ENCODE measurements around the gene USP49. TPM values are rescaled to one million over a fixed set of nuclear protein-coding genes. Genes with fewer than 3 reads are reported as not detected.

Gene USP49
- total RNA-seq, 1 experiment from 2014 or later: 6.9 TPM

DNA sequence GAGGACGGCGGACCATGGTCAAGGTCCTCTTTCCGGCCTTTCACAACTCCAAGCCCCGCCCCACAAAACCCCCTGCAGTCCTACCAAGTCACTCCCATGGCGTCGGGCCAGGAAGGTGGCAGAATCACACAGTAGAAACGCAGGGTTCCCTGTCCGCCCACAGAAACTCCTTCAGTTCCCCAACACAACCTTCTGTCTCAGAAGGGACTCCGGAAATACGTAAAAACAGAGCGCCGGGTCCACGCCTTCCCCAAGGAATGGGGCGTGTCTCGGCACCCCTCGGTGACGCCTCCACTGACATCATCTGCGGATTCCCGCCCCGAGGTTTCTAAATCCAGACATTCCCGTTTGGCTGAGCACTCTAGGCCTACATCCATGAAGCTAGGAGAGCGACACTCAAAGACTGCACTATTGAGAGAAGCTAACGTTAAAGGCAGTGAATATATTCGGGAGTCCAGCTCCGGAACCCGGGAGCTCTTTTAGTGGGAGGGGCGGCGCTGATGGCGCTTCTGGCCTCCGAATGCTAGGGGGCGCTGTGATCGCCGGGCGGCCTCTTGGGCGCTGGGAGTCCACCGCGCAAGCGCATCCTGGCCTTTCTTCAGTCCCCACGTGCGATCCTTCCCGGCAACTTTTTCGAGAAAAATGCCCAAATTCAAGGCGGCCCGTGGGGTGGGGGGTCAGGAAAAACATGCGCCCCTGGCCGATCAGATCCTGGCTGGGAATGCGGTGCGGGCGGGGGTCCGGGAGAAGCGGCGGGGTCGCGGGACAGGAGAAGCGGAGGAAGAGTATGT, 25.9 kb upstream of the USP49 start, which contains the start of the genes BYSL and MED20 (continued):
- TF ChIP-seq, protein P1, sequence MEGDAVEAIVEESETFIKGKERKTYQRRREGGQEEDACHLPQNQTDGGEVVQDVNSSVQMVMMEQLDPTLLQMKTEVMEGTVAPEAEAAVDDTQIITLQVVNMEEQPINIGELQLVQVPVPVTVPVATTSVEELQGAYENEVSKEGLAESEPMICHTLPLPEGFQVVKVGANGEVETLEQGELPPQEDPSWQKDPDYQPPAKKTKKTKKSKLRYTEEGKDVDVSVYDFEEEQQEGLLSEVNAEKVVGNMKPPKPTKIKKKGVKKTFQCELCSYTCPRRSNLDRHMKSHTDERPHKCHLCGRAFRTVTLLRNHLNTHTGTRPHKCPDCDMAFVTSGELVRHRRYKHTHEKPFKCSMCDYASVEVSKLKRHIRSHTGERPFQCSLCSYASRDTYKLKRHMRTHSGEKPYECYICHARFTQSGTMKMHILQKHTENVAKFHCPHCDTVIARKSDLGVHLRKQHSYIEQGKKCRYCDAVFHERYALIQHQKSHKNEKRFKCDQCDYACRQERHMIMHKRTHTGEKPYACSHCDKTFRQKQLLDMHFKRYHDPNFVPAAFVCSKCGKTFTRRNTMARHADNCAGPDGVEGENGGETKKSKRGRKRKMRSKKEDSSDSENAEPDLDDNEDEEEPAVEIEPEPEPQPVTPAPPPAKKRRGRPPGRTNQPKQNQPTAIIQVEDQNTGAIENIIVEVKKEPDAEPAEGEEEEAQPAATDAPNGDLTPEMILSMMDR (IDR thresholded peaks at IDR 0.05 in 2 of 3, conservative IDR thresholded peaks at IDR 0.05 in 1 of 3; ENCODE audit: borderline replicate concordance in 1 of 3, insufficient read depth in 1 of 3, low read depth in 2 of 3, low read length in 2 of 3): peak; percentile 71 to 94 (median 89)
- TF ChIP-seq JUND (IDR thresholded peaks at IDR 0.05): no peak
- TF ChIP-seq ZFX (IDR thresholded peaks at IDR 0.05): peak; percentile 69; the same call in 1 of the 2 replicates
- TF ChIP-seq TCF7L2 (IDR thresholded peaks at IDR 0.05; ENCODE audit: borderline replicate concordance, extremely low read depth, insufficient read depth, insufficient read length): no peak
- TF ChIP-seq, protein P2, sequence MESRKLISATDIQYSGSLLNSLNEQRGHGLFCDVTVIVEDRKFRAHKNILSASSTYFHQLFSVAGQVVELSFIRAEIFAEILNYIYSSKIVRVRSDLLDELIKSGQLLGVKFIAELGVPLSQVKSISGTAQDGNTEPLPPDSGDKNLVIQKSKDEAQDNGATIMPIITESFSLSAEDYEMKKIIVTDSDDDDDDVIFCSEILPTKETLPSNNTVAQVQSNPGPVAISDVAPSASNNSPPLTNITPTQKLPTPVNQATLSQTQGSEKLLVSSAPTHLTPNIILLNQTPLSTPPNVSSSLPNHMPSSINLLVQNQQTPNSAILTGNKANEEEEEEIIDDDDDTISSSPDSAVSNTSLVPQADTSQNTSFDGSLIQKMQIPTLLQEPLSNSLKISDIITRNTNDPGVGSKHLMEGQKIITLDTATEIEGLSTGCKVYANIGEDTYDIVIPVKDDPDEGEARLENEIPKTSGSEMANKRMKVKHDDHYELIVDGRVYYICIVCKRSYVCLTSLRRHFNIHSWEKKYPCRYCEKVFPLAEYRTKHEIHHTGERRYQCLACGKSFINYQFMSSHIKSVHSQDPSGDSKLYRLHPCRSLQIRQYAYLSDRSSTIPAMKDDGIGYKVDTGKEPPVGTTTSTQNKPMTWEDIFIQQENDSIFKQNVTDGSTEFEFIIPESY (IDR thresholded peaks at IDR 0.05; ENCODE audit: extremely low read depth, insufficient replicate concordance, low read length): peak; percentile 9
- peak; percentile 76 for TF ChIP-seq POLR2A (IDR thresholded peaks at IDR 0.05; ENCODE audit: borderline replicate concordance, extremely low read depth, insufficient read depth, insufficient read length)
- no peak; the same call in 1 of the 2 replicates for TF ChIP-seq RAD21 (IDR thresholded peaks at IDR 0.05; ENCODE audit: low read depth)
- TF ChIP-seq ELF1 (IDR thresholded peaks at IDR 0.05; ENCODE audit: borderline replicate concordance, low read depth): no peak; the same call in 1 of the 2 replicates
- TF ChIP-seq CBX3 (IDR thresholded peaks at IDR 0.05; ENCODE audit: low read depth): peak; percentile 61; the same call in 1 of the 2 replicates
- peak; percentile 88 for TF ChIP-seq POLR2AphosphoS5 (IDR thresholded peaks at IDR 0.05; ENCODE audit: low read depth, low read length)
- TF ChIP-seq YY1 (IDR thresholded peaks at IDR 0.05; ENCODE audit: extremely low read depth, insufficient replicate concordance, low read depth, low read length): peak; percentile 45
- peak; percentile 93 for TF ChIP-seq SIN3A (IDR thresholded peaks at IDR 0.05; ENCODE audit: low read depth)
- TF ChIP-seq SP1 (IDR thresholded peaks at IDR 0.05; ENCODE audit: low read depth): peak; percentile 96

All from HCT116 (cell line).